Urothelium cell line (cell line): Measurements from ENCODE around the gene PGM5.
A peak's percentile ranks its signal among the peaks of the same experiment; 100 is the strongest.
"Not testable (repeated sequence)": the region's sequence is repeated elsewhere in the genome, so short reads cannot be mapped to it uniquely, and the experiment has no call there.

Experiments used
- DNase-seq: peaks from one replicate; pipeline ENCODE4 v3.0.0; 2011; ENCODE audit warnings: low spot score, mixed read lengths
- FAIRE-seq: peaks from 2 replicates; lab custom pipeline; 2011; peaks lifted over from hg19 to GRCh38; lab: Jason Lieb, UNC

Gene PGM5

DNA sequence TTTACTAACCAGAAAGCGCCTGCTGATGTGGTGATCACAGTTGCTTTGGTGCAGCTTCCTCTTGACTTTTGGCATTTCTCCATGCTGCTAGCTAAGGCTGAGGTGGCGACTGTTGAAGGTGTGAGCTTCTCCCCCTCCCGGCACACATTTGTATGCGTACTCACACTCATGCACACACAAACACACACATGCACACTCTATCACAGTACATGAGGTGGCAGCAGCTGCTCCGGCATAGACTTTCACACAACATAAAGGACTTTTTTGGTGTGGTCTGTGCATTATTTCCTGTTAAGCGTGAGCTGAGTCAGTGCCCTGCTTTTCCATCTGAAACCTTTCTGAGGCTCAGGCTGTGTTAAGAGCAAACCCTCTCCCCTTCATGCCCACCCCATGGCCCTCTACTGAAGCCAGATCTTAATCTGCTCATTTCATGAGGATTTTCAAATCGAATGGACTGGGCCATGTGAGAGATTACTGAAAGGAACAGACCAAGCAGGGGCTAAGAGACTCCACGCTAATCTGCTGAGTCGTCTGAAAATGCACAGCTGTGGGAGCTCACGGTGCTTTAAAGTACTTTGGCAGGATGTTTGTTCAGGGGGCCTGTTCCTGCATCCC lies 10.6 kb downstream of the PGM5 start:
- DNase-seq, FAIRE-seq: not testable (repeated sequence)

DNA sequence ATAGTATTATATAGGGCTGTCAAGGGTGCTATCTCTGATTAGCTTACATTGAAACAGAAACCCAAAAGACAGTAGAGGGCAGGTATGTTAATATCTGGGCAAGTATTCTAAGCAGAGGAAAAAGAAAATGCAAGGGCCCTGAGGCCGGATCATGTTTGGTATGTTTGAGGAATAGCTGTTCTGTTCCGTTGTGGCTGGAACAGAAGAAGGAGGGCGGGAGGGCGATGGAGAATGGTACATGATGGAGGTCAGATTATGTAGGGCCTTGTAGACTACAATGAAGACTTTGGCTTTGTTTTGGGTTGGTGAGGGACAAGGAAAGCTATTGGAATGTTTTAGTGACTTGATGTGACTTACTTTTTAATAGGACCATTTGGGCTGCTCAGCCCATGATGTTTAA lies 19.4 kb downstream of the PGM5 start:
- not testable (repeated sequence) for FAIRE-seq, DNase-seq

DNA sequence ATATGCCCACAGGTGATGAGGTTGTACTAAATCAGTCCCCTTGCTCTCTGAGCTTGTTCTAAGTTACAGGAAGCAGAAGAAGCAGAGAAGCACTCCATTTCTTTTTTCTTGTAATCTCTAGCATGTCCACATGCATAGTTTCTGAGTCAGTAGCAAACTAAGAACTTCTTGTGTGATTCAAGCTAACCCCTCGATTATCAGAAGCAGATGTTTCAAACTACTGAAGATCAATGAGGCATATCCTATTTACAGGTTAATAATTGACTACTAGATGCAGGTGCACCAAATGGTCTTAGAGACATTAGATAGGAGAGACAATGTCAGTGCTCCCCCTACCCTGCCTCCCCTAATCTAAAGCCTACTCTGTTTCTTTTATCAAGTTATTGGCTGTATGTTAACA lies 21.3 kb downstream of the PGM5 start:
- not testable (repeated sequence) for FAIRE-seq, DNase-seq

DNA sequence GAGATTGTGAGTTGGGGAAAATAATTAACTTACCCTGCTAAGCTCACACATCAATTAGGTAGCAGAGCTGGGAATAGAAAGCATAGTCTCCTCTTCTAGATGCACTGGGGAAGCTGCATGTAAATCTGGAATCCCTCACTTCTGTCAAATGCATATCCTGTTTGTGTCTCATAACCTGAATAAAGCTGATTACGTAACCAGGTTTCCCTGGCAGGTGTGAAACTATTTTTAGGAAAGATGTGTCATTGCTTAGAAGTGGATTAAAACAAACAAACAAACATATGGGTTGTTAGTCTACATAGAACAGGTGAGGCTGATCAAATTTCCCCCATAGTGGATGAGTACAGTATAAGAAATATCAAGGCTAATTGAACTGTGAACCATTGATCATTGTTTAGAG lies 27.5 kb downstream of the PGM5 start:
- FAIRE-seq, result not testable (repeated sequence)

GRCh38 chr9:68389558-68389957 lies 33.1 kb downstream of the PGM5 start:
- not testable (repeated sequence) for DNase-seq, FAIRE-seq

More for the DNA sequence above, 27.5 kb downstream of the PGM5 start:
- DNase-seq, result not testable (repeated sequence)

GRCh38 chr9:68390737-68391136 lies 34.3 kb downstream of the PGM5 start:
- DNase-seq, FAIRE-seq: not testable (repeated sequence)

DNA sequence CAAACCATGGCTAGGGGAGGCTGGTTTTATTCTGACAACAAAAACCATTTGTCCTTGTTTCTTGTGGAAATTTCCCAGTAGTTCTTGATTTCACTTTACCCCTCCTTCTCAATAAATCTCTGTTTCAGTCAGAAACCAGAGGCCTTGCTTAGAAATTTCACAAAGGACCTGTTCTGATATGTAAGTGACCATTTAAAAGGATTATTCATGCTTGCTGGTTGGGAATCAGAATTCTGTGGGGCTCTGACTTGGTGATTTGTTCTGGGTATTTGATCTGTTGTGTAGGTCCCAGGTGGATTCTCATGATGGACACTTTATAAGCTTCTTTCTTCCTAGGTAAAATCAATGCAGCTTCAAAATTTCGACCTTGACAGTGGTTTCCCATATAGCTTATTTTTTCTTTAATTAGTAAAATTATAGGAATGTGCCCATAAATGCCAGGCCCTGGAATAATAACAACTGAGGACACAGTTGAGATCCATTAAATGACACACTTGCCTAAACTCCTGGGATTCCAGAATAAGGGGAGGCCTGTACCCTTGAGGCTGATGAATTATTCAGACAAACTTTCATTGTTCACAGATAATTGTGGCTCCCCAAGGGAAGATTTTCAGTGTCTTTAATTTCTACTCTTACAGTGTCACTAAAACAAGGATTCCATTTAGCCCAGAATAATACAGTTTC lies 40.1 kb downstream of the PGM5 start:
- not testable (repeated sequence) for DNase-seq, FAIRE-seq

DNA sequence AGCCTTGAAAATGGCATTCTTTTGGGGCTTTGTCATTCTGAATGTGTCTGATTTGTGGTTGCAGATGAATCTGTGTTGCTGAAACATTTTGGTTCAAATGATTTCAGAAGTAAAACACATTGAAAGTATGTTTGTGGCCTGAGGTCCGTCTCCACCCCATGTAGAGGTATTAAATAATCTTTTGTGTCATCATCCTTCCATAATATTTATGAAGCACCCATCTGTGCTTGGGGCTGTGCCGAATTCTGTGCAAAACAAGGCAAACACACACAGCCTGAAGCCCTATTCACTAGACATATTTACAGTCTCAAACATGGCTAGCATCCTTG lies 40.6 kb downstream of the PGM5 start:
- DNase-seq, result peak; percentile 25
- not testable (repeated sequence) for FAIRE-seq

GRCh38 chr9:68397796-68398195 lies 41.4 kb downstream of the PGM5 start:
- not testable (repeated sequence) for FAIRE-seq, DNase-seq

GRCh38 chr9:68398324-68398723 lies 41.9 kb downstream of the PGM5 start:
- not testable (repeated sequence) for FAIRE-seq

GRCh38 chr9:68404421-68405185 lies 48.2 kb downstream of the PGM5 start:
- not testable (repeated sequence) for FAIRE-seq, DNase-seq

More at GRCh38 chr9:68398324-68398723, 41.9 kb downstream of the PGM5 start:
- not testable (repeated sequence) for DNase-seq

DNA sequence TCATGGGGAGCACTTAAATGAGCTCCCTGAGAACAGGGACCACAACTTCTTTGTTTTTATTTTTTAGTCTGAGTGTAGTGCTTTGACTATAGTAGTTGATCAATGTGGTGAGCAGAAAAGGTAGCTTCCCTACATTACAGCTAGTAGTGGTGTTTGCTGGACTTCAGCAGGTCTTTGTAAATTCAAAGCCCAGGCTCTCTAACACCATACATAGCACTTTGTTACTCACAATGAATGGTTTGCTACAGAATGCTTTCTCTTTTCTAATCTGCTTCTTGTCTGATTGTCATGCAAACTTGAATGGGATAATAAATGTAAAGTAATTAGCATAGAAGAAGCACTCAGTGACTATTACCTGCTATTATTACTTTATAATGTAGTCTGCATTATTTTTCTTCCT lies 55.5 kb downstream of the PGM5 start:
- not testable (repeated sequence) for FAIRE-seq, DNase-seq

DNA sequence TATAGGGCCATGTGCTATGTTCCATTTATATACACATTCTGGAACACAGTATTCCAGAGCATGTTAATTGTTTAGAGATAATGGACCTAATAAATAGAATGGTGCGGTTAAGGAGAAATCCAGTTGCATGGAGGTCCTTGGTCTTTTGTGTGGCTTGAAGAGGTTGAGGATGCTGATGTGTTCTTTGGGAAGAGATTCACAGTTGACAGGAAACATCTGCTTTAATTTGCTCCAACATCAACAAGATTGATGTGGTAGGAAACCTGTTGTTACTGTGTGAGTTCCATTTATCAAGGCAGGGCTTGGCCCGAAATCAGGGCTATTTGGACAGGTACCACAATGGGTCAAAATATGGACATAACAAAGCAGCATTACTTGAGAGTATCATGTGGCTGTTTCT lies 56.3 kb downstream of the PGM5 start:
- not testable (repeated sequence) for FAIRE-seq, DNase-seq

DNA sequence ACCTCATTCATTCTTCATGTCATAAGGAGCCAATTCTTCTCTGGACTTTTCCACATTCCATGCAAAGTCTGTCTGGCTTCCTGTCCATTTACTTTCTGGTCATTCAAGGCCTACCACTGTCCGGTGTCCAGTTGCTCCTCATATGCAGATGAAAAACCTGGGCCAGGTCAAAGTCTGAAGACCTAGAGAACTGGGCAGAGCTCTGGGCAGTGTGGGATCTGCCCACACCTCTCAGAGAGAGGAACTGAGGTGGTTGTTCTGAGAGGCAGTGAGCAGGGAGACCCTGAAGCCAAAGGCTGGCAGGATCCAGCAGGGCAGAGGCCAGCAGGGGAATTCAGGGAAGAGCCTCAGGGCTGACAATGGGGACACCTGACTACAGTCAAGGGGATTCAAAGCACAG lies 58.7 kb downstream of the PGM5 start:
- DNase-seq, FAIRE-seq: not testable (repeated sequence)

DNA sequence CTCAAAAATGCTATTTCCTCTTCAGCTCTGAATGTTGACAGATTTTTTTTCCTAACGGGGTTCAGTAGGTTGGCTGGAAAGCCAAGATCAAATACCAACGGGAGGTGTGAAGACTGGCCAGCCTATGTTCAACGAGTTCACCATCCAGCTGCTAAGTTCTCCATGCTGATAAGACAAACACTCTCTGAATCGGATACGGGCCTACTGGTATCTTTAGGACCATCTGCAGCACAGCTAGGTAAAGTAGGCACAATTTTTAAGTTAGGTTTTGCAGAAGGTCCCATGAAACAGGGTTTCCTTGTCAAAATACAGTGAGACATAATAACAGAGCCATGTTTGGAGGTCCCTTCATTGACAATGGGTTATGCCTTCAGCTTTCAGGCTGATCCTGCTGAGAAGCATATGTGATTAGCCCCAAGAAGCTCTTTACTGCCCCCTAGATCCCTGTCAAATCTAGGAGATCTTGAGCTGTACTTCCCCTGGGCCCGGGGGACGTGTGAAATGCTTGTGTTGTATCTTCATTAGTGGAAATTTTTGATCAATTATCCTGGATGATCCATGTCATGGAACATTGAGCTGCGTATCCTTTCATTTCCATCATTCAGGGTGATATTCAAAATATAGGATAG lies 60.6 kb downstream of the PGM5 start:
- FAIRE-seq (no peak), DNase-seq (no peak)

DNA sequence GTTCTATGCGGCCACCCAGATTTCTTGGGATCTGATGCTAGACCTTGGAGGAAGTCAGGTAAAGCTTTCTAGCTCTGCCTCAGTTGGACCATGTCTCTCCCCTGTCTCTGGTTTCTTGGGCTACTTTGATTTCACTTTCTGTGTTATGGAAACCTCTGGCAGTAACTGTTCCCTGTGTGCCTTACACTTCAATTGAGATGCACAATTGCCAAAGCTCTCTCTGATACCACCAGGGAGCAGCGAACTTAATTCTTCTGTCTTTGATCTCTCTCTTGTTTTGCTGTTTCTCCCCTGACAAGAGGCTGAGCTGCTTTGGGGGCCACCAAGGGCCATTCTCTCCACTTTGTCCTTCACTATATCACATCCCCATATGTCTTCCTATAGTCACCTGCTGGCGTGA lies 61.4 kb downstream of the PGM5 start:
- FAIRE-seq, result no peak
- DNase-seq, result no peak

DNA sequence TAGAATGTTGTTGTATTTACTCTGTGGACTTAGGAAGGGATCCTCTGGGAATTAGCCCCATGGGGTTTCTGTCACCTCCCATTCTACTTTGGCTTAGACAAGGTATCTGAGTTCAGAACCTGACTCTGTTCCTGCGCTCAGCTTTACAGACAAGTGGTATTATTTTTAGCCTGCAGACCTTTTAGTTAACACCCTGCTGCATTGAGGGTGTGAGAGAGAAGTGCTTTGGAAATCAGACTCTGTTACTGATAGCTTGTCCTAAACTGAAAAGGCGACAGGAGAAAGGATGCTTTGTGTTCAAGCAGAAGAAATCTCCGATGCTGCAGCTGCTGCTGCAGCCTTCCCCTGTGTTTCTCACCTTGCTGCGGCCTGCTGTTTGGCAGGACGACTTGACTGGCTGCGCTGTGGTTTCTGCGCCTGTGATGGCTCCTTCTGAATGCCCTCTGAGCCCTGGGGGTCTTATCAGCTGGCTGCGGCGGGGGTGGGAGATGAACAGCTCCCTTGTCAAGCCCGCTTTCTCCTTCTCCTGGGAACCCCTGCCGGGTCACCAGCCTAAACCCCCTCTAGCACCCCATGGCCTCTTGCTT lies 61.9 kb downstream of the PGM5 start:
- DNase-seq (no peak), FAIRE-seq (no peak)

DNA sequence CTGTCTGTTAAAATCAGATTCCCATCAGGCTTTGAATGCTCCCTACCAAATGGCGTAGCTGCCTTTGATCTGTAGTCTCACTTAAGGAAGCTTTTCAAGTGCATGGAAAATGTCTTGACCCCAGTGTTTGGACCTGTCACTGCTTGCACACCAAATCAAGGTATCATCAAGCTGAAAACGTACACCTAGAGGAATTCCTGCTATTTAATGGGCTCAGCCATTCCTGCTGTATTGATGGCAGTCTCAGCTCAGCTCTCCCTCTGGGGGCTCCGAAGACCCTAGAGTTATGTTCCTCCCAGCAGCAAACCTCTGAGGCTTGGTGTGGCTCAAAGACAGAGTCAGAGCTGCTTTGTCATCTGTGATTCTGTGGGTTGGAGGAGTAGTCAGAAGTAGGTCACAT lies 63.5 kb downstream of the PGM5 start:
- FAIRE-seq (no peak), DNase-seq (no peak)

DNA sequence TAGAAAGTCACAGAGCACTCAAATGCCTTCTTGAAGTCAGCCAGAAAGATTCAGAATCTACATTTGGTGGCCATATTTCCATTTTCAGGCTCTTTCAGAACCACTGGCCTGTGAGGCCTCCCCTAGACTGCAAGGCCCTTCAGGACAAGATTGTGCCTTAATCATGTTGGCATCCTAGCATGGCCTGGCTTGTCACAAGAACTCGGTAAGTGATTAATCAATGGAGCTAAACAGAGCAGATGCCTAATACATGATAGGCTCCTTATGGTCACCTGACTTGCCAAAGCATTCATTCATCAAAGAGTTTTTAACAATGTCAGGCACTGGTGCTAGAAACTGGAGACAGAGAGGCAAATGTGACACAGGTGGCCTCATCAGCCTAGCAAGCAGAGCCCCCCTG lies 70.3 kb downstream of the PGM5 start:
- no peak for DNase-seq
- no peak for FAIRE-seq

DNA sequence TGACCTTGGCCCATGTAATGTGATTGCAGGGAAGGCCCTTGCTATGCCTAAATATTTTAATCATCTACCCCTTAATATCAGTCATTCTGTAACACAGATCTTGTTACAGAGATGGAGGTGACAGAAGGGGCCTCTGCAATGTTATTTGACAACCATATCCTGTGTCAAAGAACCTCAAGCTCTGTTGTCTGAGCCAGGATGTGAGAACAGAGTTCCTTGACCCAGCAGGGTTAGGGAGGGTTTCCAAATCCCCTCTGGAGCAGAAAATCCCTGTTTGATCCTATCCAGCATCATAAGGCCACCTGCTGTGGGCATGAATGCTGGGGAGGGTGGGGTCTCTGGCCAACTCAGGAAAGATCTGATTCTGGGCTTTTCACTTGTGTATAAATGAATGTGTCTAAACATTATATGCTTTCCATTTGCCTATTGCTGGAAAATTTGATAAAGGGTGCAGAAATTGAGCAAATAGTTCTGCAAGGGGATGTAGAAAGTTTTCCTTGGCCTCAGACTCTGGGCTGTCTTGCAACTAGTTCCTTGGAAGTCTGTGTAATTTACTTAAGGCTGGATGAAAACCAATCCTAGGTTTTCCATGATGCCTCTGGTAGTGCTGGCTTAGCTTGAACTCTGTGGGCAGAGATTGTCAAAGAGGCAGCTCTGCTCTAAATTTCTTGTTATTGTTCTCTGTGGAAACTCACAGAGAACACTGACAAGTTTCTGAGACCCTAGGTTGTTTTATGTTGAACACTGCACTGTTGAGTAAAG lies 71.0 kb downstream of the PGM5 start:
- no peak for DNase-seq
- FAIRE-seq, result no peak
